ENCODE measurements around the gene STX2.

STX2 gene

GRCh38 chr12:130807309-130807708 lies 31.7 kb downstream of the STX2 start:
- DNase-seq (ENCODE audit: insufficient read length) (no peak), FAIRE-seq (no peak)
- TF ChIP-seq POLR2AphosphoS5 (IDR thresholded peaks at IDR 0.05; ENCODE audit: low read depth, low read length) (no peak), POLR2A (IDR thresholded peaks at IDR 0.05; ENCODE audit: low read depth, low read length) (no peak), TAF1 (IDR thresholded peaks at IDR 0.05; ENCODE audit: borderline replicate concordance, low read depth, low read length) (no peak)

- no peak for FAIRE-seq
Observed at GRCh38 chr12:130806574-130806973, 32.5 kb downstream of the STX2 start.

GRCh38 chr12:130805635-130806034 lies 33.4 kb downstream of the STX2 start:
- TF ChIP-seq POLR2AphosphoS5 (IDR thresholded peaks at IDR 0.05; ENCODE audit: low read depth, low read length) (no peak), TAF1 (IDR thresholded peaks at IDR 0.05; ENCODE audit: borderline replicate concordance, low read depth, low read length) (no peak), POLR2A (IDR thresholded peaks at IDR 0.05; ENCODE audit: low read depth, low read length) (no peak)
- DNase-seq (ENCODE audit: insufficient read length) (no peak), FAIRE-seq (no peak)

More at GRCh38 chr12:130806574-130806973, 32.5 kb downstream of the STX2 start:
- no peak for DNase-seq (ENCODE audit: insufficient read length)
- TF ChIP-seq POLR2AphosphoS5 (IDR thresholded peaks at IDR 0.05; ENCODE audit: low read depth, low read length): no peak
- TF ChIP-seq TAF1 (IDR thresholded peaks at IDR 0.05; ENCODE audit: borderline replicate concordance, low read depth, low read length): no peak
- no peak for TF ChIP-seq POLR2A (IDR thresholded peaks at IDR 0.05; ENCODE audit: low read depth, low read length)

- no peak for TF ChIP-seq TAF1 (IDR thresholded peaks at IDR 0.05; ENCODE audit: borderline replicate concordance, low read depth, low read length)
- no peak for TF ChIP-seq POLR2AphosphoS5 (IDR thresholded peaks at IDR 0.05; ENCODE audit: low read depth, low read length)
- no peak for TF ChIP-seq POLR2A (IDR thresholded peaks at IDR 0.05; ENCODE audit: low read depth, low read length)
- DNase-seq (ENCODE audit: insufficient read length) (no peak), FAIRE-seq (no peak)
Observed at GRCh38 chr12:130804216-130804615, 34.8 kb downstream of the STX2 start.

- TF ChIP-seq TAF1 (IDR thresholded peaks at IDR 0.05; ENCODE audit: borderline replicate concordance, low read depth, low read length): no peak
- FAIRE-seq: no peak
- no peak for DNase-seq (ENCODE audit: insufficient read length)
Observed at GRCh38 chr12:130803702-130804101, 35.3 kb downstream of the STX2 start.

- DNase-seq (ENCODE audit: insufficient read length): no peak
- no peak for FAIRE-seq
- TF ChIP-seq TAF1 (IDR thresholded peaks at IDR 0.05; ENCODE audit: borderline replicate concordance, low read depth, low read length) (no peak), POLR2AphosphoS5 (IDR thresholded peaks at IDR 0.05; ENCODE audit: low read depth, low read length) (no peak), POLR2A (IDR thresholded peaks at IDR 0.05; ENCODE audit: low read depth, low read length) (no peak)
Observed at GRCh38 chr12:130800312-130800711, 38.7 kb downstream of the STX2 start.

- FAIRE-seq (no peak), DNase-seq (ENCODE audit: insufficient read length) (no peak)
- no peak for TF ChIP-seq TAF1 (IDR thresholded peaks at IDR 0.05; ENCODE audit: borderline replicate concordance, low read depth, low read length)
- no peak for TF ChIP-seq POLR2A (IDR thresholded peaks at IDR 0.05; ENCODE audit: low read depth, low read length)
- TF ChIP-seq POLR2AphosphoS5 (IDR thresholded peaks at IDR 0.05; ENCODE audit: low read depth, low read length): no peak
Observed at GRCh38 chr12:130799051-130799450, 40.0 kb downstream of the STX2 start.

- DNase-seq (ENCODE audit: insufficient read length): no peak
- no peak for TF ChIP-seq TAF1 (IDR thresholded peaks at IDR 0.05; ENCODE audit: borderline replicate concordance, low read depth, low read length)
- no peak for TF ChIP-seq POLR2AphosphoS5 (IDR thresholded peaks at IDR 0.05; ENCODE audit: low read depth, low read length)
- TF ChIP-seq POLR2A (IDR thresholded peaks at IDR 0.05; ENCODE audit: low read depth, low read length): no peak
- peak; percentile 88 for FAIRE-seq
Observed at GRCh38 chr12:130796985-130797686, 41.9 kb downstream of the STX2 start.

- DNase-seq (ENCODE audit: insufficient read length): no peak
- TF ChIP-seq POLR2A (IDR thresholded peaks at IDR 0.05; ENCODE audit: low read depth, low read length) (no peak), TAF1 (IDR thresholded peaks at IDR 0.05; ENCODE audit: borderline replicate concordance, low read depth, low read length) (no peak), POLR2AphosphoS5 (IDR thresholded peaks at IDR 0.05; ENCODE audit: low read depth, low read length) (no peak)
- FAIRE-seq: no peak
Observed at GRCh38 chr12:130795906-130796305, 43.1 kb downstream of the STX2 start.

GRCh38 chr12:130793554-130793849 lies 45.5 kb downstream of the STX2 start:
- TF ChIP-seq POLR2AphosphoS5 (IDR thresholded peaks at IDR 0.05; ENCODE audit: low read depth, low read length) (no peak), POLR2A (IDR thresholded peaks at IDR 0.05; ENCODE audit: low read depth, low read length) (no peak), TAF1 (IDR thresholded peaks at IDR 0.05; ENCODE audit: borderline replicate concordance, low read depth, low read length) (no peak)
- no peak for FAIRE-seq
- no peak for DNase-seq (ENCODE audit: insufficient read length)

- DNase-seq (ENCODE audit: insufficient read length) (no peak), FAIRE-seq (no peak)
- TF ChIP-seq TAF1 (IDR thresholded peaks at IDR 0.05; ENCODE audit: borderline replicate concordance, low read depth, low read length) (no peak), POLR2A (IDR thresholded peaks at IDR 0.05; ENCODE audit: low read depth, low read length) (no peak), POLR2AphosphoS5 (IDR thresholded peaks at IDR 0.05; ENCODE audit: low read depth, low read length) (no peak)
Observed at GRCh38 chr12:130792821-130793553, 46.1 kb downstream of the STX2 start.

GRCh38 chr12:130791629-130792028 lies 47.4 kb downstream of the STX2 start:
- TF ChIP-seq POLR2AphosphoS5 (IDR thresholded peaks at IDR 0.05; ENCODE audit: low read depth, low read length) (no peak), POLR2A (IDR thresholded peaks at IDR 0.05; ENCODE audit: low read depth, low read length) (no peak), TAF1 (IDR thresholded peaks at IDR 0.05; ENCODE audit: borderline replicate concordance, low read depth, low read length) (no peak)
- DNase-seq (ENCODE audit: insufficient read length) (no peak), FAIRE-seq (no peak)
